HK-2 (cell line): ENCODE data around the gene WNK2.

Experiments used
- DNase-seq: peaks from one replicate; pipeline ENCODE4 v3.0.0-alpha.2; 2018; ENCODE audit not compliant: unreplicated experiment

WNK2 gene

GRCh38 chr9:93161786-93162562 lies 22.0 kb upstream of the WNK2 start:
- no peak for DNase-seq

- DNase-seq = no peak
Measured at GRCh38 chr9:93164085-93164484, 19.9 kb upstream of the WNK2 start.

GRCh38 chr9:93166699-93167098 lies 17.2 kb upstream of the WNK2 start:
- no peak for DNase-seq

- DNase-seq = no peak
Measured at GRCh38 chr9:93167185-93167584, 16.8 kb upstream of the WNK2 start.

GRCh38 chr9:93167838-93168237 lies 16.1 kb upstream of the WNK2 start:
- no peak for DNase-seq

GRCh38 chr9:93168581-93168980 lies 15.4 kb upstream of the WNK2 start:
- no peak for DNase-seq

GRCh38 chr9:93169444-93169843 lies 14.5 kb upstream of the WNK2 start:
- no peak for DNase-seq

- DNase-seq = no peak
Measured at GRCh38 chr9:93170571-93170970, 13.4 kb upstream of the WNK2 start.

- DNase-seq = no peak
Measured at GRCh38 chr9:93171261-93171990, 12.5 kb upstream of the WNK2 start.

GRCh38 chr9:93172666-93173364 lies 11.1 kb upstream of the WNK2 start:
- DNase-seq = no peak

- no peak for DNase-seq
Measured at GRCh38 chr9:93173365-93174051, 10.4 kb upstream of the WNK2 start.

- no peak for DNase-seq
Measured at GRCh38 chr9:93174976-93175375, 9.0 kb upstream of the WNK2 start.

- no peak for DNase-seq
Measured at GRCh38 chr9:93177676-93178075, 6.3 kb upstream of the WNK2 start.

- DNase-seq = no peak
Measured at GRCh38 chr9:93178851-93179786, 4.8 kb upstream of the WNK2 start.

- DNase-seq = no peak
Measured at GRCh38 chr9:93180938-93181337, 3.0 kb upstream of the WNK2 start.

- DNase-seq = no peak
Measured at GRCh38 chr9:93181672-93182435, 2.1 kb upstream of the WNK2 start.

- DNase-seq = no peak
Measured at GRCh38 chr9:93182572-93182971, 1.4 kb upstream of the WNK2 start.

GRCh38 chr9:93183131-93183662 lies 742 bp upstream of the WNK2 start:
- DNase-seq = no peak

GRCh38 chr9:93184432-93185265 lies 710 bp downstream of the WNK2 start:
- DNase-seq = no peak
